Measurements from ENCODE around the gene IGSF21. TPM values are rescaled to one million over a fixed set of nuclear protein-coding genes. Genes with fewer than 3 reads are reported as not detected.

IGSF21 gene
- total and polyA plus RNA-seq, 10 of the 15 experiments (the other 5 are each of a cell fraction or from before 2014, with no cell fraction given) = 0.03 to 0.49 TPM; not detected in 8

DNA sequence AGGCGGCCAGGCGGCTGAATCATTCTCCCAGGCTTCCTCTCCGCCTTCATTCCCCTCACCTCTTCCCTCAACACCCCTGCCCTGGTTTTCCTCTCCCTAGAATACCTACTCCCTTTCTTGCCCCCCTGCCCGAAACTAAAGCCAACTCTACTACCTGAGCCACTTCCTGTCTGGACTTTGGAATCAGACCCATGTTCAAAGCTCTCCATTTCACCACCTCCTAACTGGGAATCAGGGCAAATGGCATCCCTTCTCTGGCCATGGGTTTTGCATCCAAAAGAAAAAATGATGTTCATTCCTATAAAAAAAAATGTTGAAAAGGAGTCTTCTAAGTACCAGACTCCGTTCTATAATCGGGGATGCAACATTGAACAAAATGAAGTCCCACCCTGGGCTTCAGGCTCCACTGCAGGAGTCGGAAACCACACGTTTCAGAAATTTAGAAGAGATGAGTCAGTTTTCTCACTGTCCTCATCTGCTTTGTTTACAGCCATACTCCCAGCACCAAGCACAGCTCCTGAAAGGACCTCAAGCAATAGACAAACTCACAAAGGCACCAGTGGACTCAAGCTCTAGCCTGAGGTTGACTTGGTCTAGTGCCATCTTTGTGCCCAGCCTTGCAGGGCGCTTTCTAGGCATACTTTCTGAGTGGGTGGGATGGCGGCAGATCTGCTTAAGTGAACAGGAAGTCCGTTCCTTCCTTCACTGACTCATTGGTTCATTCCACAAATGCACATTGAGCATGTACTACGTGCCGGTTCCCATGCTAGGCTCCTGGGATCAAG lies 176.2 kb downstream of the IGSF21 start (continued):
- TF ChIP-seq, protein P1, sequence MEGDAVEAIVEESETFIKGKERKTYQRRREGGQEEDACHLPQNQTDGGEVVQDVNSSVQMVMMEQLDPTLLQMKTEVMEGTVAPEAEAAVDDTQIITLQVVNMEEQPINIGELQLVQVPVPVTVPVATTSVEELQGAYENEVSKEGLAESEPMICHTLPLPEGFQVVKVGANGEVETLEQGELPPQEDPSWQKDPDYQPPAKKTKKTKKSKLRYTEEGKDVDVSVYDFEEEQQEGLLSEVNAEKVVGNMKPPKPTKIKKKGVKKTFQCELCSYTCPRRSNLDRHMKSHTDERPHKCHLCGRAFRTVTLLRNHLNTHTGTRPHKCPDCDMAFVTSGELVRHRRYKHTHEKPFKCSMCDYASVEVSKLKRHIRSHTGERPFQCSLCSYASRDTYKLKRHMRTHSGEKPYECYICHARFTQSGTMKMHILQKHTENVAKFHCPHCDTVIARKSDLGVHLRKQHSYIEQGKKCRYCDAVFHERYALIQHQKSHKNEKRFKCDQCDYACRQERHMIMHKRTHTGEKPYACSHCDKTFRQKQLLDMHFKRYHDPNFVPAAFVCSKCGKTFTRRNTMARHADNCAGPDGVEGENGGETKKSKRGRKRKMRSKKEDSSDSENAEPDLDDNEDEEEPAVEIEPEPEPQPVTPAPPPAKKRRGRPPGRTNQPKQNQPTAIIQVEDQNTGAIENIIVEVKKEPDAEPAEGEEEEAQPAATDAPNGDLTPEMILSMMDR (IDR thresholded peaks at IDR 0.05 in 2 of 3, conservative IDR thresholded peaks at IDR 0.05 in 1 of 3; ENCODE audit: control insufficient read depth in 2 of 3, extremely low read depth in 1 of 3, insufficient read depth in 1 of 3, low read depth in 3 of 3, low read length in 3 of 3) = no peak
- TF ChIP-seq POU2F2 (IDR thresholded peaks at IDR 0.05; ENCODE audit: borderline replicate concordance, low read depth, low read length) (peak; percentile 35; the same call in 1 of the 3 replicates), MEF2A (IDR thresholded peaks at IDR 0.05; ENCODE audit: insufficient read depth, low read depth, low read length) (no peak), NFXL1 (IDR thresholded peaks at IDR 0.05; ENCODE audit: borderline replicate concordance) (no peak), NFYB (IDR thresholded peaks at IDR 0.05; ENCODE audit: insufficient read depth, low read depth, low read length) (no peak), ZNF622 (IDR thresholded peaks at IDR 0.05) (no peak), SRF (IDR thresholded peaks at IDR 0.05; ENCODE audit: low read depth in 2 of 2, low read length in 2 of 2) (no peak), SMAD5 (IDR thresholded peaks at IDR 0.05; ENCODE audit: low read depth) (no peak), CREB1 (IDR thresholded peaks at IDR 0.05; ENCODE audit: low read depth) (no peak), YY1 (IDR thresholded peaks at IDR 0.05; ENCODE audit: low read depth, low read length) (peak; percentile 26; the same call in 1 of the 2 replicates), SREBF2 (IDR thresholded peaks at IDR 0.05; ENCODE audit: low read length) (no peak), TCF12 (IDR thresholded peaks at IDR 0.05; ENCODE audit: low read depth, low read length) (no peak)
- TF ChIP-seq, protein P2, sequence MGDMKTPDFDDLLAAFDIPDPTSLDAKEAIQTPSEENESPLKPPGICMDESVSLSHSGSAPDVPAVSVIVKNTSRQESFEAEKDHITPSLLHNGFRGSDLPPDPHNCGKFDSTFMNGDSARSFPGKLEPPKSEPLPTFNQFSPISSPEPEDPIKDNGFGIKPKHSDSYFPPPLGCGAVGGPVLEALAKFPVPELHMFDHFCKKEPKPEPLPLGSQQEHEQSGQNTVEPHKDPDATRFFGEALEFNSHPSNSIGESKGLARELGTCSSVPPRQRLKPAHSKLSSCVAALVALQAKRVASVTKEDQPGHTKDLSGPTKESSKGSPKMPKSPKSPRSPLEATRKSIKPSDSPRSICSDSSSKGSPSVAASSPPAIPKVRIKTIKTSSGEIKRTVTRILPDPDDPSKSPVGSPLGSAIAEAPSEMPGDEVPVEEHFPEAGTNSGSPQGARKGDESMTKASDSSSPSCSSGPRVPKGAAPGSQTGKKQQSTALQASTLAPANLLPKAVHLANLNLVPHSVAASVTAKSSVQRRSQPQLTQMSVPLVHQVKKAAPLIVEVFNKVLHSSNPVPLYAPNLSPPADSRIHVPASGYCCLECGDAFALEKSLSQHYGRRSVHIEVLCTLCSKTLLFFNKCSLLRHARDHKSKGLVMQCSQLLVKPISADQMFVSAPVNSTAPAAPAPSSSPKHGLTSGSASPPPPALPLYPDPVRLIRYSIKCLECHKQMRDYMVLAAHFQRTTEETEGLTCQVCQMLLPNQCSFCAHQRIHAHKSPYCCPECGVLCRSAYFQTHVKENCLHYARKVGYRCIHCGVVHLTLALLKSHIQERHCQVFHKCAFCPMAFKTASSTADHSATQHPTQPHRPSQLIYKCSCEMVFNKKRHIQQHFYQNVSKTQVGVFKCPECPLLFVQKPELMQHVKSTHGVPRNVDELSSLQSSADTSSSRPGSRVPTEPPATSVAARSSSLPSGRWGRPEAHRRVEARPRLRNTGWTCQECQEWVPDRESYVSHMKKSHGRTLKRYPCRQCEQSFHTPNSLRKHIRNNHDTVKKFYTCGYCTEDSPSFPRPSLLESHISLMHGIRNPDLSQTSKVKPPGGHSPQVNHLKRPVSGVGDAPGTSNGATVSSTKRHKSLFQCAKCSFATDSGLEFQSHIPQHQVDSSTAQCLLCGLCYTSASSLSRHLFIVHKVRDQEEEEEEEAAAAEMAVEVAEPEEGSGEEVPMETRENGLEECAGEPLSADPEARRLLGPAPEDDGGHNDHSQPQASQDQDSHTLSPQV (IDR thresholded peaks at IDR 0.05) = no peak
- TF ChIP-seq, protein P3, sequence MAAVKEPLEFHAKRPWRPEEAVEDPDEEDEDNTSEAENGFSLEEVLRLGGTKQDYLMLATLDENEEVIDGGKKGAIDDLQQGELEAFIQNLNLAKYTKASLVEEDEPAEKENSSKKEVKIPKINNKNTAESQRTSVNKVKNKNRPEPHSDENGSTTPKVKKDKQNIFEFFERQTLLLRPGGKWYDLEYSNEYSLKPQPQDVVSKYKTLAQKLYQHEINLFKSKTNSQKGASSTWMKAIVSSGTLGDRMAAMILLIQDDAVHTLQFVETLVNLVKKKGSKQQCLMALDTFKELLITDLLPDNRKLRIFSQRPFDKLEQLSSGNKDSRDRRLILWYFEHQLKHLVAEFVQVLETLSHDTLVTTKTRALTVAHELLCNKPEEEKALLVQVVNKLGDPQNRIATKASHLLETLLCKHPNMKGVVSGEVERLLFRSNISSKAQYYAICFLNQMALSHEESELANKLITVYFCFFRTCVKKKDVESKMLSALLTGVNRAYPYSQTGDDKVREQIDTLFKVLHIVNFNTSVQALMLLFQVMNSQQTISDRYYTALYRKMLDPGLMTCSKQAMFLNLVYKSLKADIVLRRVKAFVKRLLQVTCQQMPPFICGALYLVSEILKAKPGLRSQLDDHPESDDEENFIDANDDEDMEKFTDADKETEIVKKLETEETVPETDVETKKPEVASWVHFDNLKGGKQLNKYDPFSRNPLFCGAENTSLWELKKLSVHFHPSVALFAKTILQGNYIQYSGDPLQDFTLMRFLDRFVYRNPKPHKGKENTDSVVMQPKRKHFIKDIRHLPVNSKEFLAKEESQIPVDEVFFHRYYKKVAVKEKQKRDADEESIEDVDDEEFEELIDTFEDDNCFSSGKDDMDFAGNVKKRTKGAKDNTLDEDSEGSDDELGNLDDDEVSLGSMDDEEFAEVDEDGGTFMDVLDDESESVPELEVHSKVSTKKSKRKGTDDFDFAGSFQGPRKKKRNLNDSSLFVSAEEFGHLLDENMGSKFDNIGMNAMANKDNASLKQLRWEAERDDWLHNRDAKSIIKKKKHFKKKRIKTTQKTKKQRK (IDR thresholded peaks at IDR 0.05; ENCODE audit: low read depth, low read length) = no peak
- TF ChIP-seq, protein P4, sequence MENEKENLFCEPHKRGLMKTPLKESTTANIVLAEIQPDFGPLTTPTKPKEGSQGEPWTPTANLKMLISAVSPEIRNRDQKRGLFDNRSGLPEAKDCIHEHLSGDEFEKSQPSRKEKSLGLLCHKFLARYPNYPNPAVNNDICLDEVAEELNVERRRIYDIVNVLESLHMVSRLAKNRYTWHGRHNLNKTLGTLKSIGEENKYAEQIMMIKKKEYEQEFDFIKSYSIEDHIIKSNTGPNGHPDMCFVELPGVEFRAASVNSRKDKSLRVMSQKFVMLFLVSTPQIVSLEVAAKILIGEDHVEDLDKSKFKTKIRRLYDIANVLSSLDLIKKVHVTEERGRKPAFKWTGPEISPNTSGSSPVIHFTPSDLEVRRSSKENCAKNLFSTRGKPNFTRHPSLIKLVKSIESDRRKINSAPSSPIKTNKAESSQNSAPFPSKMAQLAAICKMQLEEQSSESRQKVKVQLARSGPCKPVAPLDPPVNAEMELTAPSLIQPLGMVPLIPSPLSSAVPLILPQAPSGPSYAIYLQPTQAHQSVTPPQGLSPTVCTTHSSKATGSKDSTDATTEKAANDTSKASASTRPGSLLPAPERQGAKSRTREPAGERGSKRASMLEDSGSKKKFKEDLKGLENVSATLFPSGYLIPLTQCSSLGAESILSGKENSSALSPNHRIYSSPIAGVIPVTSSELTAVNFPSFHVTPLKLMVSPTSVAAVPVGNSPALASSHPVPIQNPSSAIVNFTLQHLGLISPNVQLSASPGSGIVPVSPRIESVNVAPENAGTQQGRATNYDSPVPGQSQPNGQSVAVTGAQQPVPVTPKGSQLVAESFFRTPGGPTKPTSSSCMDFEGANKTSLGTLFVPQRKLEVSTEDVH (IDR thresholded peaks at IDR 0.05; ENCODE audit: low read depth, partially characterized antibody) = no peak

Measured in GM12878 (cell line).